IPS-20b (cell line): ENCODE results near the gene SLC26A2.

Experiments
- H3K27ac ChIP-seq: one replicate; pipeline ENCODE4 v1.5.1; 2013; ENCODE audit warnings: low read length
- H3K27me3 ChIP-seq: 2 replicates; pipeline ENCODE4 v1.6.1; 2013; ENCODE audit warnings: mild to moderate bottlenecking, low read length, inconsistent platforms; ENCODE audit not compliant: insufficient read depth
- H3K36me3 ChIP-seq: 2 replicates; pipeline ENCODE4 v1.6.1; 2013; ENCODE audit warnings: low read depth, mild to moderate bottlenecking, inconsistent platforms, low read length, moderate library complexity; ENCODE audit not compliant: insufficient read depth
- H3K4me1 ChIP-seq: 2 replicates; pipeline ENCODE4 v1.6.1; 2013; ENCODE audit warnings: mild to moderate bottlenecking, control low read depth, inconsistent platforms, low read length, moderate library complexity; ENCODE audit not compliant: insufficient read depth
- H3K4me3 ChIP-seq: 2 replicates; pipeline ENCODE4 v1.5.1; 2013; ENCODE audit warnings: mild to moderate bottlenecking, low read length, inconsistent platforms
- H3K9ac ChIP-seq: 2 replicates; pipeline ENCODE4 v1.6.1; 2013; ENCODE audit warnings: low read depth, mild to moderate bottlenecking, inconsistent platforms, low read length, moderate library complexity
- H3K9me3 ChIP-seq: 2 replicates; pipeline ENCODE4 v1.6.1; 2013; ENCODE audit warnings: mild to moderate bottlenecking, low read depth, low read length, inconsistent platforms; ENCODE audit not compliant: insufficient read depth

The SLC26A2 gene

DNA sequence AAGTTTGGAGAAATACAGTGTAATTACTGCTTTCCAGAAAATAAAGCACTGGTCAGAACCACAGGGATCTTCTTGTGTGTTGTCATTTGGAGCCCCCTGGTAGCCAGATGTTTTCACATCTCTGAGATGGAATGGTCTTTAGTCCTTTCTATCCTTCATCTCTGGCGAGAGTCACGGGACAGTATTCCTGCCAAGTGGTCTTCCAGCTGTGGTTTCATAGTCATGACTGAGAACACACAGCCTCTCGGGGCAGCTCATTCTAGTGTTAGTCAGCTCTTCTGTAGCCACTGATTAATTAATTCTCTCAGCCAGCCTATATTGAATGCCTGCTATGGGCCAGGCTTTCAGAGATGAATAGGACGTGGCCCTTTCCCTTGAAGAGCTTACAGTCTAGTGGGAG, 74.1 kb downstream of the SLC26A2 start:
- Histone ChIP-seq H3K9me3 (no peaks in the 10 kb centered on the region), H3K36me3 (peaks cover 96% of the 10 kb centered on the region)

GRCh38 chr5:150035139-150035895, 74.8 kb downstream of the SLC26A2 start:
- peaks cover 98% of the 10 kb centered on the region for H3K36me3 ChIP-seq
- no peak overlapping the region for H3K4me3 ChIP-seq
- H3K4me1 ChIP-seq: no peaks in the 10 kb centered on the region
- H3K9me3 ChIP-seq: no peaks in the 10 kb centered on the region
- no peak overlapping the region for H3K27ac ChIP-seq
- H3K27me3 ChIP-seq: no peaks in the 10 kb centered on the region
- H3K9ac ChIP-seq: no peak overlapping the region

More for the DNA sequence above, 74.1 kb downstream of the SLC26A2 start:
- Histone ChIP-seq H3K4me1 (no peaks in the 10 kb centered on the region), H3K4me3 (no peak overlapping the region), H3K9ac (no peak overlapping the region), H3K27me3 (no peaks in the 10 kb centered on the region), H3K27ac (no peak overlapping the region)

GRCh38 chr5:150036513-150036912, 76.0 kb downstream of the SLC26A2 start:
- no peak overlapping the region for H3K9ac ChIP-seq
- H3K4me1 ChIP-seq: no peaks in the 10 kb centered on the region
- H3K27me3 ChIP-seq: no peaks in the 10 kb centered on the region
- no peak overlapping the region for H3K27ac ChIP-seq
- no peak overlapping the region for H3K4me3 ChIP-seq
- H3K36me3 ChIP-seq: peaks cover 98% of the 10 kb centered on the region
- no peaks in the 10 kb centered on the region for H3K9me3 ChIP-seq
